ENCODE measurements around the gene SRGAP2. TPM values are rescaled to one million over a fixed set of nuclear protein-coding genes. Genes with fewer than 3 reads are reported as not detected.
A peak's percentile ranks its signal among the peaks of the same experiment; 100 is the strongest.
"Not testable (repeated sequence)": the region's sequence is repeated elsewhere in the genome, so short reads cannot be mapped to it uniquely, and the experiment has no call there.

The SRGAP2 gene
- total RNA-seq, 1 experiment from 2014 or later: 81.2 TPM

DNA sequence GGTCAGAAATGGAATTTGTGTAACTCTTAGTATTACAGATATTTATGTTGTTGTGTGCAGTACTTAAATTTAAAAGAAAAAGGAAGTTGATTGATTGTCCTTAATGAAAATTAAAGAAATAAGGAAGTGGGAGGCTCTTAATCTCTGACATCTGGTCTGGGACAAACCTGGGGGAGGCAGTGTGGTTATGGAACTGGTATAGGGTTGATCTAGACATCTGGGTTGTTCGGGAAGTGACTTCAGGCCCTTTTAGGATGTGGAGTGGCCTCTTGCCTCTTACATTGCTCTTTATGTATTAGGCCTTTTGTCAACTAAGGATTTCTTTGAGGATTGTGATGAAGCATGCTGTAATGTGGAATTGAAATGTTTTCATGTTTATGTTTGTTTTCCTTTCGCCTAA, 15.4 kb downstream of the SRGAP2 start:
- DNase-seq (ENCODE audit: low spot score); H3K27me3 Mint-ChIP-seq (ENCODE audit: low read depth): not testable (repeated sequence)

GRCh38 chr1:206219514-206220331, 16.4 kb downstream of the SRGAP2 start:
- DNase-seq (ENCODE audit: low spot score); H3K36me3 Mint-ChIP-seq; CTCF ChIA-PET; H3K4me1 Mint-ChIP-seq; ATAC-seq; POLR2A ChIA-PET; H3K4me3 Mint-ChIP-seq; H3K27ac Mint-ChIP-seq; H3K27me3 Mint-ChIP-seq (ENCODE audit: low read depth); H3K9me3 Mint-ChIP-seq: not testable (repeated sequence)

More for the DNA sequence above, 15.4 kb downstream of the SRGAP2 start:
- CTCF ChIA-PET, ATAC-seq, H3K27ac Mint-ChIP-seq, H3K9me3 Mint-ChIP-seq, H3K36me3 Mint-ChIP-seq, H3K4me1 Mint-ChIP-seq, POLR2A ChIA-PET, H3K4me3 Mint-ChIP-seq: not testable (repeated sequence)

DNA sequence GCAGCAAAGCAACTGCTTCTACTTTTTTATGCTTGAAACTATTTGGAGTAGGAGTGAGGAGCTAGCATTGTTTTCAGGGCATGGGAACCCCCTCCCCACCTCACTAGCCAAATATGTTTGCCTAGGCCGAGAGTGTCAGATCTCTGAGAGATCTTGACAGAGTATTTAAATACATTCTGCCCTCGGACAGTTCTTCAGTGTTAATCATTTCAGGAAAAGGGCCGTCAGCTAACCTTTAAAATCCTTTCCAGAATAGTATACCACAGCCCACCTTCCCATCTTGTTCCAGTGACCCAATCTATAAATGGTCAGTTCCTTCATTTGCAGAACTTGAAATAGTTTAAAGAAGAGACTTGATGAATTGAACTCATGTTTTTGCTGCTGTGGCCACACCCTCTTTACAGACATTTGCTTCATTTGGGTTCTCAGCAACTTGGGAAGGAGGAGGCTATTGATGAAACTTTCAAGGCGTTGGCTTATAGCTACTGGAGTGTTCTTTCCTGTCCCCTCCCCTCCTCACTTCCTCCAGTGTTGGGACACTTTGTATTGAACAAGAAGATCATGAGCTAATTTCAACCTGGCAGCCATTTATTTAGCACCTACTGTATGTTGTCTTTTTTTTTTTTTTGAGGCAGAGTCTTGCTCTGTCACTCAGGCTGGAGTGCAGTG, 17.1 kb downstream of the SRGAP2 start:
- H3K4me3 Mint-ChIP-seq; H3K27me3 Mint-ChIP-seq (ENCODE audit: low read depth); H3K27ac Mint-ChIP-seq; H3K9me3 Mint-ChIP-seq; DNase-seq (ENCODE audit: low spot score); ATAC-seq; CTCF ChIA-PET; POLR2A ChIA-PET; H3K36me3 Mint-ChIP-seq; H3K4me1 Mint-ChIP-seq: not testable (repeated sequence)

GRCh38 chr1:206221585-206221984, 18.2 kb downstream of the SRGAP2 start:
- H3K4me3 Mint-ChIP-seq; DNase-seq (ENCODE audit: low spot score); POLR2A ChIA-PET; H3K9me3 Mint-ChIP-seq; H3K36me3 Mint-ChIP-seq; CTCF ChIA-PET; H3K27ac Mint-ChIP-seq; H3K27me3 Mint-ChIP-seq (ENCODE audit: low read depth); ATAC-seq; H3K4me1 Mint-ChIP-seq: not testable (repeated sequence)

- ATAC-seq; H3K9me3 Mint-ChIP-seq; DNase-seq (ENCODE audit: low spot score); CTCF ChIA-PET; H3K36me3 Mint-ChIP-seq; H3K4me1 Mint-ChIP-seq; H3K27ac Mint-ChIP-seq; H3K4me3 Mint-ChIP-seq; POLR2A ChIA-PET; H3K27me3 Mint-ChIP-seq (ENCODE audit: low read depth): not testable (repeated sequence)
These were observed 20.9 kb downstream of the SRGAP2 start for GRCh38 chr1:206224190-206224776.

DNA sequence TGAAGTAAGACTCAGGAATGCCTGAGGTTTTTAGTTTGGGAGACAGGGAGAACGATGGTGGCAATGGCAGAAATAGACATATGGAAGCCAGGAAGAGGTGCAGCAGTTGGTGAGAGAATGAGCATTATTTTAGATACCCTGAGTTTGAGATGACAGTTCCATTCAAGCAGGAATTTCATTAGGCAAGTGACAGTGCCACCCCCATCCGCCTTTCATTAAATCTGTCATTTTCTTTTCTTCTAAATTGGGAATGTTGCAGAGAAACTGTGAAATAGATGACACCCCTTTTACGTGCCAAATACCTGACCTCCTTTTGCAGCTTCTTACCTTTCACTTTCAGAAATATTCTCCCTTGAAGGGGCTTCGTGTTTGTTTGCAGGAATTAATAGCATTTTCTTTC, 22.0 kb downstream of the SRGAP2 start:
- H3K27ac Mint-ChIP-seq; H3K9me3 Mint-ChIP-seq; POLR2A ChIA-PET; CTCF ChIA-PET; H3K4me3 Mint-ChIP-seq; H3K4me1 Mint-ChIP-seq; DNase-seq (ENCODE audit: low spot score); H3K27me3 Mint-ChIP-seq (ENCODE audit: low read depth); ATAC-seq; H3K36me3 Mint-ChIP-seq: not testable (repeated sequence)

DNA sequence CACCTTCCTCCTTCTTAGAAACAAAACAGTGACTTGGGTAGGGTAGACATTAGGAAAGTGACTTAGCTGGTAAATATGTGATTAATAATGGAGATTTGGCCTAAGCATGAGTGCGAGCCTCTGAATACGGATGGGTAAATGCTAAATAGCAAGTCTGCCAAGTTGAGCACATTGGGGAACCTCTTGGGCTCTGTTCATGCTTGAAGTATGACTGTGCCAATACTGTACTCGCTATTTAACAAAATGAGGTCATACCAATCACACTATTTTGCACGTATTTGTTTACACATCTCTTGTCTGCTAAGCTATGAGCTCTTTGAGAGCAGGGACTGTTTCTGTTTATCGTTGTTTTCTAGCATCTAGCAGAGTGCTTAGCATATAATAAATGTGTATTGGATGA, 23.5 kb downstream of the SRGAP2 start:
- H3K4me1 Mint-ChIP-seq; DNase-seq (ENCODE audit: low spot score); ATAC-seq; POLR2A ChIA-PET; H3K27me3 Mint-ChIP-seq (ENCODE audit: low read depth); H3K36me3 Mint-ChIP-seq; H3K27ac Mint-ChIP-seq; H3K4me3 Mint-ChIP-seq; H3K9me3 Mint-ChIP-seq; CTCF ChIA-PET: not testable (repeated sequence)

DNA sequence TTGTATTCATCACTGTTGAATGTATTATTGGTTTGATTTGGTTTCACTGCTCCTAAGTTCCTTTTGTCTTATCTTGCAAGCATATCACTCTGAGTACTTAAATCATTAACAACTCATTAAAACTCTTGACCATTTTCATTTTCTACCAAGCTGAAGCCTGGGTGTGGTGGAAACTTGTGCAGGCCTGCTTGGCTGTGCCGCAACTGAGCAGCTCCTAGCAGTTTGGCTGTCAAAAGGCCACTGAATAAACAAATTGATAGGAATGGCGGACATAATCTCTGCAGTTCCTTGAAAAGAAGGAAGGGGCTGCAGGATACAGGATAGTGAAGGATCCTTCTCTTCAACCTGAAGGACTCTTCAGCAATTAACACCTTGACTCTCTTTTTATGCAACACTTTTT, 25.9 kb downstream of the SRGAP2 start:
- H3K27me3 Mint-ChIP-seq (ENCODE audit: low read depth); ATAC-seq; CTCF ChIA-PET; POLR2A ChIA-PET; DNase-seq (ENCODE audit: low spot score); H3K9me3 Mint-ChIP-seq; H3K4me3 Mint-ChIP-seq; H3K27ac Mint-ChIP-seq; H3K36me3 Mint-ChIP-seq: not testable (repeated sequence)
- H3K4me1 Mint-ChIP-seq: peaks cover 10% of the 10 kb centered on the region

GRCh38 chr1:206231989-206232388, 28.6 kb downstream of the SRGAP2 start:
- H3K27me3 Mint-ChIP-seq (ENCODE audit: low read depth); H3K9me3 Mint-ChIP-seq; H3K4me3 Mint-ChIP-seq; CTCF ChIA-PET; POLR2A ChIA-PET; H3K27ac Mint-ChIP-seq; H3K36me3 Mint-ChIP-seq; ATAC-seq; DNase-seq (ENCODE audit: low spot score): not testable (repeated sequence)
- H3K4me1 Mint-ChIP-seq: peaks cover 10% of the 10 kb centered on the region

GRCh38 chr1:206232970-206233645, 29.8 kb downstream of the SRGAP2 start:
- not testable (repeated sequence) for H3K9me3 Mint-ChIP-seq

DNA sequence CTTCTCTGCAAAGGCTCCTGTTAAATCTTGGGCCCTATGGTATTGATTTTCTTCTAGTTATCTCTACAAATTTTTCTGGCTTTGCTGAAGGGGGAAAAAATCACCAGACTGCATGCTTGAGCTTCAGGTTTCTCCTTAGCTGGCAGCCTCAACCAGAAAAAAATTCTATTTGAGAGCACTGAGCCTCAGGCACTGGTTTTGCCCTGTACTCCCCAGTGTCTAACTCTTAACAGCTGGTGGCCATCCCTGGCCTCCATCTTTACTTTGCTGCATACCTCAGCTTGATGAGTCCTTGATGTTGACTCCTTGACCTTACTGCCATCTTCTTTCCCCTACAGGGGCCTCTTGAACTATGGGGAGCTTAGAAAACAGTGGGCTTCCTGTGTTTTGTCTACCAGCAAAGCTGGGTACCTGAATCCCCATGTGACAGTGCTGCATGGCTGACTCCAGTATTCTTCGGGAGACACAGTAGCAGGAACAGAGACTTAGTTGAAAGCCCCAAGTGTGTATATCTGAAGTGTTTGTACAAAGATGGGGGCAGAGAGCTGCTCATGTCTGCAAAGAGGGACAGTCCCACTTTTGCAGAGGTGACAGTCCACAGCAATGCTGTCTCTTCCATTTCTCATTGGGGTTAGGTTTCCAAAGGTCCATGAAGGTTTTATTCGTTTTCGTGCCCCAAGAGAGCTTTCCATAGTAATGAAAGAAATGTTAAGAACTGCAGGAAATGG, 31.0 kb downstream of the SRGAP2 start:
- H3K27ac Mint-ChIP-seq; DNase-seq (ENCODE audit: low spot score); H3K36me3 Mint-ChIP-seq; CTCF ChIA-PET; POLR2A ChIA-PET; H3K4me1 Mint-ChIP-seq; H3K9me3 Mint-ChIP-seq; H3K4me3 Mint-ChIP-seq; H3K27me3 Mint-ChIP-seq (ENCODE audit: low read depth): not testable (repeated sequence)
- peak; percentile 16; the same call in 1 of the 2 replicates for ATAC-seq

More at GRCh38 chr1:206232970-206233645, 29.8 kb downstream of the SRGAP2 start:
- H3K27me3 Mint-ChIP-seq (ENCODE audit: low read depth); H3K27ac Mint-ChIP-seq; DNase-seq (ENCODE audit: low spot score); H3K4me3 Mint-ChIP-seq; CTCF ChIA-PET; POLR2A ChIA-PET; H3K36me3 Mint-ChIP-seq: not testable (repeated sequence)
- peaks cover 10% of the 10 kb centered on the region for H3K4me1 Mint-ChIP-seq
- ATAC-seq: peak; percentile 95

- H3K36me3 Mint-ChIP-seq; H3K4me1 Mint-ChIP-seq; H3K4me3 Mint-ChIP-seq; H3K27ac Mint-ChIP-seq; POLR2A ChIA-PET; H3K27me3 Mint-ChIP-seq (ENCODE audit: low read depth); CTCF ChIA-PET; DNase-seq (ENCODE audit: low spot score); H3K9me3 Mint-ChIP-seq: not testable (repeated sequence)
- peak; percentile 74 for ATAC-seq
These were observed 31.8 kb downstream of the SRGAP2 start for GRCh38 chr1:206235190-206235589.
